ENCODE results near the gene PIAS1.

DNA sequence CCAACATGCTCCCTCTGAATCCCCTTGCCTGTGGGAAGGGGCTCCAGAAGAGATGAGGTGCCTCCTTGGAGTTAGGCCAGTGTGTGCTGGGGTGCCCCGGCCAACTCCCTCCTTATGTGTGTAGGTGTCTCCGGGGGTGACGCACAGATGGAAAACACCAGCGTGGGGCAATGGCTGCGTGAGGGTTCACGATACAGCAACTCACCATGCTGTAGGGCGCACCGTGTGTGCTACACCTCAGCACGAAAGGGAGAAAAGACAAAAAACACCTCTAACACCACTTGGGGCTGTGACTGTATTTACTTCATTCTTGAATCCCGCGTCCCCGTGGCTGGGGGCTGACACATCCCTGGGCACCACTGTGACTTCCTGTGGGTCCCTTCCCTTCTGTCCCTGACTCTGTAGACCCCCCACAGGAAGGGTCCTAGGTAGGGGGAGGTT is 152.6 kb downstream of the PIAS1 start:
- TF ChIP-seq ZNF274 (IDR thresholded peaks at IDR 0.05; ENCODE audit: low read depth, low read length) = no peak
- no peak for TF ChIP-seq SUZ12 (IDR thresholded peaks at IDR 0.05; ENCODE audit: extremely low read depth, insufficient read depth, insufficient read length)
- TF ChIP-seq YY1 (IDR thresholded peaks at IDR 0.05; ENCODE audit: insufficient read depth, insufficient read length) = no peak
